Measurements from ENCODE around the gene CREG2.

GRCh38 chr2:101339266-101339880 lies 47.9 kb downstream of the CREG2 start:
- no peak for TF ChIP-seq POLR2A (IDR thresholded peaks at IDR 0.05; ENCODE audit: extremely low read depth, insufficient read length)
- TF ChIP-seq CTCF (IDR thresholded peaks at IDR 0.05; ENCODE audit: low read depth, low read length): no peak
- TF ChIP-seq MYC (IDR thresholded peaks at IDR 0.05; ENCODE audit: low read depth, low read length): no peak
- no peak for TF ChIP-seq MAX (IDR thresholded peaks at IDR 0.05; ENCODE audit: low read depth, low read length)

Measured in NB4 (cell line).